ENCODE data around the gene LHX5.

GRCh38 chr12:113477842-113478215, 6.2 kb upstream of the LHX5 start:
- TF ChIP-seq CTCF (IDR thresholded peaks at IDR 0.05) (no peak), ZFX (IDR thresholded peaks at IDR 0.05; ENCODE audit: borderline replicate concordance) (no peak)
